H1 (cell line): ENCODE measurements around the gene ITPKB. TPM values are rescaled to one million over a fixed set of nuclear protein-coding genes. Genes with fewer than 3 reads are reported as not detected.

Experiments used
- CTCF ChIA-PET: fragments of 300-600 bp; sonication (Branson Sonifier 250); formaldehyde crosslinking; loops from one replicate; lab custom pipeline; 2021; ENCODE audit not compliant: partially characterized antibody; lab: Charles Lee
- POLR2A ChIA-PET: fragments of 300-600 bp; sonication (Branson Sonifier 250); formaldehyde crosslinking; loops from one replicate; lab custom pipeline; 2021; ENCODE audit warnings: inconsistent platforms; ENCODE audit not compliant: partially characterized antibody; lab: Charles Lee
- DNase-seq, 2 experiments: peaks; one replicate each; pipeline versions ENCODE4 v3.0.0 to v3.0.0-alpha.2; 2010 to 2022; ENCODE audit warnings: low spot score in 2 of 2, low read depth in 1 of 2, mixed read lengths in 1 of 2
- FAIRE-seq: peaks from 2 replicates; lab custom pipeline; 2011; peaks lifted over from hg19 to GRCh38; lab: Jason Lieb, UNC
- H2AFZ ChIP-seq: 2 replicates; pipeline ENCODE4 v1.8.1; 2012; ENCODE audit warnings: low read length, inconsistent platforms
- H2AK5ac ChIP-seq: 2 replicates; pipeline ENCODE4 v1.6.1; 2013; ENCODE audit warnings: low read depth, low read length
- H2BK120ac ChIP-seq: replicated peaks from 2 replicates; pipeline ENCODE3; 2013; ENCODE audit warnings: low read depth, low read length, inconsistent platforms
- H2BK12ac ChIP-seq: 2 replicates; pipeline ENCODE4 v1.6.1; 2013; ENCODE audit warnings: low read depth, low read length
- H2BK15ac ChIP-seq: 2 replicates; pipeline ENCODE4 v1.6.1; 2013; ENCODE audit warnings: low read length
- H2BK20ac ChIP-seq: 2 replicates; pipeline ENCODE4 v1.6.1; 2013; ENCODE audit warnings: low read length
- H2BK5ac ChIP-seq: 2 replicates; pipeline ENCODE4 v1.6.1; 2013; ENCODE audit warnings: low read depth, low read length
- H3K14ac ChIP-seq: 2 replicates; pipeline ENCODE4 v1.6.1; 2013; ENCODE audit warnings: inconsistent platforms; ENCODE audit not compliant: insufficient read length
- H3K18ac ChIP-seq: 2 replicates; pipeline ENCODE4 v1.6.1; 2013; ENCODE audit warnings: low read length; ENCODE audit errors: extremely low read depth
- H3K23ac ChIP-seq: 2 replicates; pipeline ENCODE4 v1.6.1; 2013; ENCODE audit warnings: inconsistent platforms; ENCODE audit not compliant: insufficient read length
- H3K23me2 ChIP-seq: 2 replicates; pipeline ENCODE4 v1.6.1; 2013; ENCODE audit warnings: low read depth, low read length
- H3K27ac ChIP-seq: 2 replicates; pipeline ENCODE4 v1.6.1; 2011; ENCODE audit warnings: low read depth, low read length, inconsistent platforms
- H3K27me3 ChIP-seq, 4 experiments: replicated peaks in 1 of 4; 1 replicate in 1 of 4; 2 replicates in 3 of 4; pipeline versions ENCODE4 v1.6.1 to v1.8.1; 2011 to 2013; ENCODE audit warnings: low read length in 3 of 4, mild to moderate bottlenecking in 3 of 4, inconsistent platforms in 2 of 4, mixed read lengths in 2 of 4, moderate library complexity in 1 of 4; ENCODE audit not compliant: control insufficient read depth in 3 of 4, insufficient read depth in 3 of 4; ENCODE audit errors: extremely low read depth in 1 of 4
- H3K36me3 ChIP-seq, 4 experiments: 2 replicates each; pipeline versions ENCODE4 v1.6.1 to v1.8.1; 2011 to 2013; ENCODE audit warnings: mild to moderate bottlenecking in 4 of 4, low read length in 3 of 4, moderate library complexity in 2 of 4, control low read depth in 1 of 4, inconsistent platforms in 1 of 4; ENCODE audit not compliant: insufficient read depth in 4 of 4, control insufficient read depth in 2 of 4
- H3K4ac ChIP-seq: replicated peaks from 2 replicates; pipeline ENCODE3; 2013; ENCODE audit warnings: low read length, low read depth, mixed read lengths, inconsistent platforms; ENCODE audit not compliant: insufficient read length
- H3K4me1 ChIP-seq, 4 experiments: replicated peaks in 1 of 4; 1 replicate in 1 of 4; 2 replicates in 3 of 4; pipeline versions ENCODE4 v1.6.1 to v1.8.1; 2011 to 2013; ENCODE audit warnings: low read length in 3 of 4, inconsistent platforms in 2 of 4, mixed read lengths in 1 of 4; ENCODE audit not compliant: insufficient read depth in 4 of 4, control insufficient read depth in 3 of 4
- H3K4me2 ChIP-seq, 2 experiments: 2 replicates each; pipeline versions ENCODE4 v1.6.1 to v1.8.1; 2011 to 2013; ENCODE audit warnings: low read depth in 2 of 2, low read length in 2 of 2, control low read depth in 1 of 2, inconsistent platforms in 1 of 2, mild to moderate bottlenecking in 1 of 2; ENCODE audit not compliant: insufficient read depth in 1 of 2
- H3K4me3 ChIP-seq, 4 experiments: fragments of 200-600, 300-600 bp in 1 of 4; sonication (generic), shearing (Covaris generic), sonication (Bioruptor Twin) in 1 of 4; 2 replicates each; pipeline versions ENCODE4 v1.5.1 to v1.8.1; 2011 to 2016; ENCODE audit warnings: low read length in 4 of 4, low read depth in 3 of 4, control low read depth in 2 of 4, inconsistent platforms in 2 of 4, mild to moderate bottlenecking in 2 of 4, mixed read lengths in 1 of 4, moderate library complexity in 1 of 4; ENCODE audit not compliant: insufficient read depth in 2 of 4; ENCODE audit errors: extremely low read depth in 1 of 4
- H3K56ac ChIP-seq: replicated peaks from 2 replicates; pipeline ENCODE3; 2013; ENCODE audit warnings: low read depth, mild to moderate bottlenecking, mixed read lengths, low read length, inconsistent platforms; ENCODE audit not compliant: insufficient read length
- H3K79me1 ChIP-seq: 2 replicates; pipeline ENCODE4 v1.6.1; 2013; ENCODE audit warnings: low read depth, low read length, control low read depth
- H3K79me2 ChIP-seq, 2 experiments: 2 replicates each; pipeline versions ENCODE4 v1.6.1 to v1.8.1; 2012 to 2013; ENCODE audit warnings: low read length in 2 of 2, mild to moderate bottlenecking in 2 of 2, inconsistent platforms in 1 of 2; ENCODE audit not compliant: insufficient read depth in 2 of 2, control insufficient read depth in 1 of 2
- H3K9ac ChIP-seq, 4 experiments: replicated peaks in 1 of 4; 1 replicate in 1 of 4; 2 replicates in 3 of 4; pipeline versions ENCODE4 v1.6.1 to v1.8.1; 2011 to 2013; ENCODE audit warnings: low read depth in 3 of 4, low read length in 3 of 4, control low read depth in 2 of 4, mild to moderate bottlenecking in 2 of 4, moderate library complexity in 2 of 4, inconsistent platforms in 1 of 4; ENCODE audit errors: extremely low read depth in 1 of 4
- H3K9me3 ChIP-seq, 2 experiments: 2 replicates each; pipeline versions ENCODE4 v1.6.1 to v1.8.1; 2012 to 2013; ENCODE audit warnings: mild to moderate bottlenecking in 2 of 2, moderate library complexity in 2 of 2, control low read depth in 1 of 2, inconsistent platforms in 1 of 2, low read depth in 1 of 2, low read length in 1 of 2, mixed read lengths in 1 of 2; ENCODE audit not compliant: insufficient read depth in 2 of 2
- H4K20me1 ChIP-seq, 2 experiments: replicated peaks in 1 of 2; 2 replicates each; pipeline versions ENCODE3 to v1.8.1; 2011 to 2013; ENCODE audit warnings: inconsistent platforms in 2 of 2, low read length in 2 of 2, mild to moderate bottlenecking in 1 of 2; ENCODE audit not compliant: insufficient read depth in 2 of 2, control insufficient read depth in 1 of 2
- H4K5ac ChIP-seq: 2 replicates; pipeline ENCODE4 v1.6.1; 2013; ENCODE audit warnings: low read length, low read depth, mixed read lengths, inconsistent platforms; ENCODE audit not compliant: insufficient read length
- H4K8ac ChIP-seq: 2 replicates; pipeline ENCODE4 v1.8.0; 2013; ENCODE audit warnings: mild to moderate bottlenecking, moderate library complexity, low read length, inconsistent platforms; ENCODE audit not compliant: insufficient read depth; ENCODE audit errors: extremely low read depth
- H4K91ac ChIP-seq: replicated peaks from 2 replicates; pipeline ENCODE3; 2013; ENCODE audit warnings: low read length, mixed read lengths, inconsistent platforms; ENCODE audit not compliant: insufficient read length
- TAF1 ChIP-seq: IDR thresholded peaks from 2 replicates; pipeline ENCODE4 v1.6.1; 2011; ENCODE audit warnings: mild to moderate bottlenecking, low read depth, low read length
- TCF12 ChIP-seq: IDR thresholded peaks from 2 replicates; pipeline ENCODE4 v1.6.1; 2011; ENCODE audit warnings: low read depth, mild to moderate bottlenecking, low read length
- ZNF274 ChIP-seq: IDR thresholded peaks from 2 replicates; pipeline ENCODE4 v1.7.0; 2012; ENCODE audit warnings: low read length, borderline replicate concordance; ENCODE audit errors: extremely low read depth
- WGBS, 2 experiments: shearing (Covaris generic) in 1 of 2; methylation state at CpG; one replicate each; pipeline versions ENCODE4 v1.1.6 to v1.1.7; 2013 to 2015; ENCODE audit warnings: low lambda C conversion rate in 2 of 2, mixed read lengths in 2 of 2, inconsistent platforms in 1 of 2, low coverage in 1 of 2, missing lambda C conversion rate in 1 of 2; ENCODE audit not compliant: insufficient replicate concordance in 2 of 2, insufficient coverage in 1 of 2, insufficient read length in 1 of 2; ENCODE audit errors: extremely low coverage in 1 of 2, missing lambda C conversion rate in 1 of 2; 5-methylcytosine and 5-hydroxymethylcytosine counted together
- polyA plus RNA-seq, 7 experiments: library from polyadenylated mRNA; depleted of rRNA in 3 of 7; stranded (reverse) in 5 of 7; unstranded in 2 of 7; fragments of >200 nt in 5 of 7; fragments of 200-250 nt in 2 of 7; gene quantifications; 1 replicate in 5 of 7; 2 replicates in 1 of 7; 4 replicates in 1 of 7; pipeline versions ENCODE4 v1.2.1 to v1.2.3, GENCODE V29; 2011 to 2013; ENCODE audit warnings: missing spikeins in 2 of 7, mixed read lengths in 2 of 7
- total RNA-seq: library from RNA; stranded (reverse); fragmentation: NEBNext Ultra II Directional; extraction: Animal tissue kit (Norgen Biotek cat#: 25700); gene quantifications from 2 replicates; pipeline ENCODE4 v1.2.1, GENCODE V29; 2021
- TF ChIP-seq, protein P1 (sequence below), 3 experiments: IDR thresholded peaks; 1 replicate in 2 of 3; 2 replicates in 1 of 3; pipeline versions ENCODE4 v1.5.1 to v1.6.1; 2011; ENCODE audit warnings: low read length in 3 of 3, mild to moderate bottlenecking in 3 of 3, inconsistent platforms in 2 of 3, low read depth in 1 of 3, moderate library complexity in 1 of 3; ENCODE audit not compliant: insufficient read depth in 1 of 3; ENCODE audit errors: control extremely low read depth in 1 of 3
- TF ChIP-seq, protein P2 (sequence below): IDR thresholded peaks from 2 replicates; pipeline ENCODE4 v1.6.1; 2011; ENCODE audit warnings: low read length, improper control_type of control experiment

The ITPKB gene
- total and polyA plus RNA-seq, 2 of the 8 experiments (the other 6 are each of a cell fraction or from before 2014, with no cell fraction given) = 1.7 to 4.8 TPM

DNA sequence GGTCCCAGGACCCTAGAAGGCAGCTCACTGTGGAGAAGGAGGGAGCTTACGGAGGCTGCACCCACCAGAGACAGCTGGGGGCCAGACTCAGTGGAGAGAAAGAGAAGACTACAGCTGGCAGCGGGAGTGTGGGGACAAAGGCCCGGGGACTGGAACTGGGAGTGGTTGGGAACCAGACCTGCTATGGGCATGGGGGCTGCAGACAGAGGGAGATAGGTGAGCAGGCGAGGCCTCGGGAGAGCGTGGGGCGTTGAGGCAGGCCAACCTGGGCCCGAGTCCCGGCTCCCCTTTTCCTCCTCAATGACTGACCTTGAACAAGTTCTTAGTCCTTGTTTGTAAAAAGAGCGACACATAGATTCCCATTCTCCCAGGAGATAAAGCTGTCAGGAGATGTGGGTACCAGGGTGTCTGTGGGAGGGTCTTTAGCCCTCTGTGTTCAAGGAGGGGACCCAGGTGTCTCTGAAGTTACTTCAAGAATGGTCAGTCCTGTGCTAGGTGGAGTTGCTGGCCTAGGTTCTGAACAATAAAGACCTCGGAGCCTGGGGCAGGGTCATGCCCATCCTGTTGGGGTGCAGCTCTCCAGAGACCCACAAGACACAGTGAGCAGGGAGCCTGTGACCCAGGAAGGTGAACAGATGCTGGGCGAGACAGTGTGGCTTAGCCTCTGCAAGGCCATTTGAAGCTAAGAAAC is 87.9 kb downstream of the ITPKB start:
- ChIA-PET CTCF (interaction anchor here (0.6 to 6.1 kb wide), 15 partner anchors 10 to 1768 kb away, joined by 3 to 27 read pairs (median 4); no protein-coding TSS in a partner anchor), POLR2A (interaction anchor here (1.1 to 1.3 kb wide), 3 partner anchors 13 to 15 kb away, joined by 3 read pairs; no protein-coding TSS in a partner anchor)
- H2BK120ac ChIP-seq = no peak overlapping the region
- H2BK5ac ChIP-seq = no peak overlapping the region
- no peak overlapping the region for H4K5ac ChIP-seq
- no peaks in the 10 kb centered on the region for H3K36me3 ChIP-seq
- no peak overlapping the region for H3K4me2 ChIP-seq
- no peaks in the 10 kb centered on the region for H3K23me2 ChIP-seq
- no peak overlapping the region for H3K4me3 ChIP-seq
- H3K4ac ChIP-seq = no peak overlapping the region
- DNase-seq = no peak
- 0 out of 2 replicates have a peak overlapping the region, but pooled peaks have one; percentile 34 for H2AK5ac ChIP-seq
- peaks cover 0 to 4% of the 10 kb centered on the region in 2 experiments for H4K20me1 ChIP-seq
- no peak overlapping the region for H3K9ac ChIP-seq
- TF ChIP-seq, protein P1, sequence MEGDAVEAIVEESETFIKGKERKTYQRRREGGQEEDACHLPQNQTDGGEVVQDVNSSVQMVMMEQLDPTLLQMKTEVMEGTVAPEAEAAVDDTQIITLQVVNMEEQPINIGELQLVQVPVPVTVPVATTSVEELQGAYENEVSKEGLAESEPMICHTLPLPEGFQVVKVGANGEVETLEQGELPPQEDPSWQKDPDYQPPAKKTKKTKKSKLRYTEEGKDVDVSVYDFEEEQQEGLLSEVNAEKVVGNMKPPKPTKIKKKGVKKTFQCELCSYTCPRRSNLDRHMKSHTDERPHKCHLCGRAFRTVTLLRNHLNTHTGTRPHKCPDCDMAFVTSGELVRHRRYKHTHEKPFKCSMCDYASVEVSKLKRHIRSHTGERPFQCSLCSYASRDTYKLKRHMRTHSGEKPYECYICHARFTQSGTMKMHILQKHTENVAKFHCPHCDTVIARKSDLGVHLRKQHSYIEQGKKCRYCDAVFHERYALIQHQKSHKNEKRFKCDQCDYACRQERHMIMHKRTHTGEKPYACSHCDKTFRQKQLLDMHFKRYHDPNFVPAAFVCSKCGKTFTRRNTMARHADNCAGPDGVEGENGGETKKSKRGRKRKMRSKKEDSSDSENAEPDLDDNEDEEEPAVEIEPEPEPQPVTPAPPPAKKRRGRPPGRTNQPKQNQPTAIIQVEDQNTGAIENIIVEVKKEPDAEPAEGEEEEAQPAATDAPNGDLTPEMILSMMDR (IDR thresholded peaks at IDR 0.05; ENCODE audit: control extremely low read depth in 1 of 3, insufficient read depth in 1 of 3, low read depth in 1 of 3, low read length in 3 of 3) = no peak
- no peak for TF ChIP-seq TCF12
- TF ChIP-seq, protein P2, sequence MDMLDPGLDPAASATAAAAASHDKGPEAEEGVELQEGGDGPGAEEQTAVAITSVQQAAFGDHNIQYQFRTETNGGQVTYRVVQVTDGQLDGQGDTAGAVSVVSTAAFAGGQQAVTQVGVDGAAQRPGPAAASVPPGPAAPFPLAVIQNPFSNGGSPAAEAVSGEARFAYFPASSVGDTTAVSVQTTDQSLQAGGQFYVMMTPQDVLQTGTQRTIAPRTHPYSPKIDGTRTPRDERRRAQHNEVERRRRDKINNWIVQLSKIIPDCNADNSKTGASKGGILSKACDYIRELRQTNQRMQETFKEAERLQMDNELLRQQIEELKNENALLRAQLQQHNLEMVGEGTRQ = no peak
- no peak for TF ChIP-seq TAF1
- no peak for TF ChIP-seq ZNF274
- no peak overlapping the region for H2BK20ac ChIP-seq
- no peak overlapping the region for H2AFZ ChIP-seq
- no peak overlapping the region for H3K27ac ChIP-seq
- no peak overlapping the region; the same call in 1 of the 2 replicates for H3K18ac ChIP-seq
- peak overlapping the region; percentile 60; the same call in 1 of the 2 replicates for H2BK12ac ChIP-seq
- H3K79me1 ChIP-seq = no peaks in the 10 kb centered on the region
- no peak overlapping the region for H3K14ac ChIP-seq
- no peak overlapping the region; the same call in 1 of the 2 replicates for H2BK15ac ChIP-seq
- H3K4me1 ChIP-seq = peaks cover 4 to 31% (median 23%) of the 10 kb centered on the region in 4 experiments
- H3K56ac ChIP-seq = no peak overlapping the region
- no peaks in the 10 kb centered on the region; a peak in 1 of 7 replicates for H3K27me3 ChIP-seq
- peak overlapping the region; percentile 59 for H4K91ac ChIP-seq
- no peak for FAIRE-seq
- H3K23ac ChIP-seq = no peak overlapping the region
- no peaks in the 10 kb centered on the region for H3K9me3 ChIP-seq
- H3K79me2 ChIP-seq = no peaks in the 10 kb centered on the region
- no peak overlapping the region for H4K8ac ChIP-seq
- 96% methylated on average over 9 of the region's 12 CpGs; no CpG with 5 or more reads in 1 of the 2 experiments for WGBS, 2 experiments
